Measurements from ENCODE around the gene EML1.

The EML1 gene

GRCh38 chr14:99961826-99962518, 168.8 kb downstream of the EML1 start:
- H3K9ac ChIP-seq (ENCODE audit: low read length): no peak overlapping the region
- H4K8ac ChIP-seq (ENCODE audit: low read depth, low read length): no peak overlapping the region
- no CpG with 5 or more reads among the region's 18 CpGs for WGBS (ENCODE audit: extremely low coverage, insufficient coverage, low lambda C conversion rate)
- no peak overlapping the region for H3K23ac ChIP-seq (ENCODE audit: low read length)
- H3K27ac ChIP-seq (ENCODE audit: low read depth, low read length): no peak overlapping the region
- H4K5ac ChIP-seq (ENCODE audit: low read length): no peak overlapping the region
- no peak overlapping the region for H3K18ac ChIP-seq (ENCODE audit: low read length)
- no peaks in the 10 kb centered on the region for H3K79me2 ChIP-seq (ENCODE audit: control insufficient read depth, insufficient read depth, low read length)
- no peak overlapping the region for H2AK5ac ChIP-seq (ENCODE audit: low read length)
- H3K4me3 ChIP-seq (ENCODE audit: low read length): no peak overlapping the region
- no peaks in the 10 kb centered on the region for H3K4me1 ChIP-seq (ENCODE audit: control insufficient read depth, low read depth, low read length)
- no peak for DNase-seq
- no peaks in the 10 kb centered on the region for H3K27me3 ChIP-seq (ENCODE audit: insufficient read depth, low read length, poor library complexity)
- no peaks in the 10 kb centered on the region for H3K79me1 ChIP-seq (ENCODE audit: low read length)
- no peak overlapping the region for H2BK5ac ChIP-seq (ENCODE audit: low read length)
- no peak overlapping the region for H3K4me2 ChIP-seq (ENCODE audit: low read length)
- no peak overlapping the region for H3K56ac ChIP-seq (ENCODE audit: low read length)
- no peak overlapping the region for H2BK120ac ChIP-seq (ENCODE audit: low read depth, low read length)
- no peaks in the 10 kb centered on the region for H3K36me3 ChIP-seq (ENCODE audit: control insufficient read depth, insufficient read depth, low read length)
- H3K4ac ChIP-seq (ENCODE audit: low read depth, low read length): no peak overlapping the region
- no peak overlapping the region for H2BK15ac ChIP-seq (replicated peaks; ENCODE audit: low read depth)

GRCh38 chr14:99964979-99965378, 171.8 kb downstream of the EML1 start:
- no peaks in the 10 kb centered on the region for H3K4me1 ChIP-seq (ENCODE audit: control insufficient read depth, low read depth, low read length)
- no peaks in the 10 kb centered on the region for H3K27me3 ChIP-seq (ENCODE audit: insufficient read depth, low read length, poor library complexity)
- no peak for DNase-seq
- H3K18ac ChIP-seq (ENCODE audit: low read length): no peak overlapping the region
- H3K79me1 ChIP-seq (ENCODE audit: low read length): no peaks in the 10 kb centered on the region
- H4K5ac ChIP-seq (ENCODE audit: low read length): no peak overlapping the region
- no peak overlapping the region for H3K4me3 ChIP-seq (ENCODE audit: low read length)
- no peak overlapping the region for H4K8ac ChIP-seq (ENCODE audit: low read depth, low read length)
- H2BK5ac ChIP-seq (ENCODE audit: low read length): no peak overlapping the region
- no CpG with 5 or more reads among the region's 9 CpGs for WGBS (ENCODE audit: extremely low coverage, insufficient coverage, low lambda C conversion rate)
- no peaks in the 10 kb centered on the region for H3K36me3 ChIP-seq (ENCODE audit: control insufficient read depth, insufficient read depth, low read length)
- no peak overlapping the region for H3K23ac ChIP-seq (ENCODE audit: low read length)
- H3K56ac ChIP-seq (ENCODE audit: low read length): no peak overlapping the region
- no peak overlapping the region for H3K27ac ChIP-seq (ENCODE audit: low read depth, low read length)
- no peak overlapping the region for H3K4ac ChIP-seq (ENCODE audit: low read depth, low read length)
- H2BK120ac ChIP-seq (ENCODE audit: low read depth, low read length): no peak overlapping the region
- no peak overlapping the region for H3K9ac ChIP-seq (ENCODE audit: low read length)
- H2BK15ac ChIP-seq (replicated peaks; ENCODE audit: low read depth): no peak overlapping the region
- H2AK5ac ChIP-seq (ENCODE audit: low read length): no peak overlapping the region
- no peaks in the 10 kb centered on the region for H3K79me2 ChIP-seq (ENCODE audit: control insufficient read depth, insufficient read depth, low read length)
- no peak overlapping the region for H3K4me2 ChIP-seq (ENCODE audit: low read length)

- H3K56ac ChIP-seq (ENCODE audit: low read length): no peak overlapping the region
- no peaks in the 10 kb centered on the region for H3K36me3 ChIP-seq (ENCODE audit: control insufficient read depth, insufficient read depth, low read length)
- H3K23ac ChIP-seq (ENCODE audit: low read length): no peak overlapping the region
- no peak overlapping the region for H3K4me2 ChIP-seq (ENCODE audit: low read length)
- no peak overlapping the region for H4K5ac ChIP-seq (ENCODE audit: low read length)
- no peak overlapping the region for H3K9ac ChIP-seq (ENCODE audit: low read length)
- H3K4me3 ChIP-seq (ENCODE audit: low read length): no peak overlapping the region
- H3K18ac ChIP-seq (ENCODE audit: low read length): no peak overlapping the region
- no peak overlapping the region for H2BK120ac ChIP-seq (ENCODE audit: low read depth, low read length)
- no peaks in the 10 kb centered on the region for H3K4me1 ChIP-seq (ENCODE audit: control insufficient read depth, low read depth, low read length)
- H4K8ac ChIP-seq (ENCODE audit: low read depth, low read length): no peak overlapping the region
- no peak overlapping the region for H3K4ac ChIP-seq (ENCODE audit: low read depth, low read length)
- no peaks in the 10 kb centered on the region for H3K79me1 ChIP-seq (ENCODE audit: low read length)
- no peak for DNase-seq
- H2BK15ac ChIP-seq (replicated peaks; ENCODE audit: low read depth): no peak overlapping the region
- no peak overlapping the region for H3K27ac ChIP-seq (ENCODE audit: low read depth, low read length)
- no peaks in the 10 kb centered on the region for H3K79me2 ChIP-seq (ENCODE audit: control insufficient read depth, insufficient read depth, low read length)
- no CpG with 5 or more reads among the region's 23 CpGs for WGBS (ENCODE audit: extremely low coverage, insufficient coverage, low lambda C conversion rate)
- H3K27me3 ChIP-seq (ENCODE audit: insufficient read depth, low read length, poor library complexity): no peaks in the 10 kb centered on the region
- no peak overlapping the region for H2AK5ac ChIP-seq (ENCODE audit: low read length)
- no peak overlapping the region for H2BK5ac ChIP-seq (ENCODE audit: low read length)
Measured at GRCh38 chr14:99966037-99966835, 173.0 kb downstream of the EML1 start.

GRCh38 chr14:99966912-99967311, 173.7 kb downstream of the EML1 start:
- Histone ChIP-seq H3K27ac (ENCODE audit: low read depth, low read length) (no peak overlapping the region), H3K9ac (ENCODE audit: low read length) (no peak overlapping the region), H3K27me3 (ENCODE audit: insufficient read depth, low read length, poor library complexity) (no peaks in the 10 kb centered on the region), H2AK5ac (ENCODE audit: low read length) (no peak overlapping the region), H2BK5ac (ENCODE audit: low read length) (no peak overlapping the region), H3K18ac (ENCODE audit: low read length) (no peak overlapping the region), H3K36me3 (ENCODE audit: control insufficient read depth, insufficient read depth, low read length) (no peaks in the 10 kb centered on the region), H2BK120ac (ENCODE audit: low read depth, low read length) (no peak overlapping the region), H3K79me2 (ENCODE audit: control insufficient read depth, insufficient read depth, low read length) (no peaks in the 10 kb centered on the region), H2BK15ac (replicated peaks; ENCODE audit: low read depth) (no peak overlapping the region), H3K79me1 (ENCODE audit: low read length) (no peaks in the 10 kb centered on the region), H4K5ac (ENCODE audit: low read length) (no peak overlapping the region), H3K4me1 (ENCODE audit: control insufficient read depth, low read depth, low read length) (no peaks in the 10 kb centered on the region), H4K8ac (ENCODE audit: low read depth, low read length) (no peak overlapping the region), H3K23ac (ENCODE audit: low read length) (no peak overlapping the region), H3K4me3 (ENCODE audit: low read length) (no peak overlapping the region), H3K4ac (ENCODE audit: low read depth, low read length) (no peak overlapping the region), H3K4me2 (ENCODE audit: low read length) (no peak overlapping the region), H3K56ac (ENCODE audit: low read length) (no peak overlapping the region)
- DNase-seq: no peak
- WGBS (ENCODE audit: extremely low coverage, insufficient coverage, low lambda C conversion rate): no CpG with 5 or more reads among the region's 12 CpGs

GRCh38 chr14:99968191-99968920, 175.1 kb downstream of the EML1 start:
- Histone ChIP-seq H3K36me3 (ENCODE audit: control insufficient read depth, insufficient read depth, low read length) (no peaks in the 10 kb centered on the region), H3K4me1 (ENCODE audit: control insufficient read depth, low read depth, low read length) (no peaks in the 10 kb centered on the region), H2BK15ac (replicated peaks; ENCODE audit: low read depth) (no peak overlapping the region), H2AK5ac (ENCODE audit: low read length) (no peak overlapping the region), H3K4ac (ENCODE audit: low read depth, low read length) (no peak overlapping the region), H3K27me3 (ENCODE audit: insufficient read depth, low read length, poor library complexity) (no peaks in the 10 kb centered on the region), H3K79me2 (ENCODE audit: control insufficient read depth, insufficient read depth, low read length) (no peaks in the 10 kb centered on the region), H3K23ac (ENCODE audit: low read length) (no peak overlapping the region), H3K9ac (ENCODE audit: low read length) (no peak overlapping the region), H3K27ac (ENCODE audit: low read depth, low read length) (no peak overlapping the region), H3K4me2 (ENCODE audit: low read length) (no peak overlapping the region), H3K18ac (ENCODE audit: low read length) (no peak overlapping the region), H2BK5ac (ENCODE audit: low read length) (no peak overlapping the region), H3K4me3 (ENCODE audit: low read length) (no peak overlapping the region), H3K79me1 (ENCODE audit: low read length) (no peaks in the 10 kb centered on the region), H4K5ac (ENCODE audit: low read length) (no peak overlapping the region), H4K8ac (ENCODE audit: low read depth, low read length) (no peak overlapping the region), H2BK120ac (ENCODE audit: low read depth, low read length) (no peak overlapping the region), H3K56ac (ENCODE audit: low read length) (no peak overlapping the region)
- DNase-seq: no peak
- WGBS (ENCODE audit: extremely low coverage, insufficient coverage, low lambda C conversion rate): no CpG with 5 or more reads among the region's 11 CpGs
